GM18505 (cell line): ENCODE results near the gene BLTP3B.

ENCODE experiments used
- ATAC-seq: cut with Tn5 transposase; IDR thresholded peaks from one replicate; pipeline ENCODE4 v1.9.1; 2021; ENCODE audit not compliant: unreplicated experiment
- POLR2A ChIP-seq: IDR thresholded peaks from 4 replicates; pipeline ENCODE4 v1.6.1; 2011; ENCODE audit warnings: borderline replicate concordance; ENCODE audit not compliant: insufficient read depth, insufficient read length; ENCODE audit errors: extremely low read depth

Gene BLTP3B

DNA sequence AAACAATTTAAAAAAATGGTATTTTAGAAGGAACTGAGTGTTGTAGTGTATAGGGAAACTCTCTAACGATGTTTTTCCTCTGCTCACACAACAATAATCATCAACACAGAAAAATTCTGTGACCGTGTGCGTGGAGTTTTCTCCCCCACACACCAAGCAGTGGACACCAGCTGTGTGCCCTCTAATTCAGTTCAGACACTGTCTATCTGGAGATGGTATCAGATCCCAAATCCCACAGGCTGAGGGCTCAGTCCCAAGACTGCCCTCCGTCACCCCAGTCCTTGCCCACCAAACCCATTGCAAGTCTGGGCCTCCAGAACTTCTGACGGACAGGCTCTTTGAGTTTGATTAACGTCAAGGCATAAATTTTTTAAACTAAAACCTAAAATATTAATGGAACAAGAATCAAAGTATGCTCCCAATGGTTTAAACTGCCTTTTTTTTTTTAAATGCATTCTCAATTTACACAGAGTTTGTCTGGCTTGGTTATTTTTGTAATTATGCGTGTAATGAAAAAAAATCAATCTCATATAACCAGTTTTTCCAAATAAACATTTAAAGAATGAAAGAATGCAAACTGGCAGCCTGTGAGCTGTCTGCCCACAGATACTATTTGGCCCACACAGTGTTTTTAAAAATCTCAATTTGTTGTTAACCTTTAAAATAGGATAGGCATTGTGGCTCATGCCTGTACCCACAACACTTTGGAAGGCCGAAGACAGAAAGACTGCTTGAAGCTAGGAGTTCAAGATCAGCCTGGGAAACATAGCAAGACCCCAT, 19.2 kb downstream of the BLTP3B start:
- no peak for TF ChIP-seq POLR2A
- no peak for ATAC-seq

DNA sequence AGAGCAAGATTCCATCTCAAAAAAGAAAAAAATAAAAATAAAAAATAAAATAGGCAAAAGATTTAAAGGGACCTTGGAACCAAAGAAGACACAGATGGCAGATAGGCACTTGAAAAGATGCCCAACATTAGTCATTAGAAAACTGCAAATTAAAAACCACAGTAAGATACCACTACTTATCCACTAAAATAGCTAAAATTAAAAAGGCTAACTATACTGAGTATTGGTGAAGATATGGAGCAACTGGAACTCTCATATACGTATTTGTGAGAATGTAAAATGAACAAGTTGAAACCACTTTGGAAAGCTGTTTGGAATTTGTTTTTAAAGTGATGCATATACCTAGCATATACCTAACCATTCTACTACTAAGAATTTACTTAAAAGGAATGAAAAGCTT, 22.3 kb downstream of the BLTP3B start:
- no peak for TF ChIP-seq POLR2A
- no peak for ATAC-seq

DNA sequence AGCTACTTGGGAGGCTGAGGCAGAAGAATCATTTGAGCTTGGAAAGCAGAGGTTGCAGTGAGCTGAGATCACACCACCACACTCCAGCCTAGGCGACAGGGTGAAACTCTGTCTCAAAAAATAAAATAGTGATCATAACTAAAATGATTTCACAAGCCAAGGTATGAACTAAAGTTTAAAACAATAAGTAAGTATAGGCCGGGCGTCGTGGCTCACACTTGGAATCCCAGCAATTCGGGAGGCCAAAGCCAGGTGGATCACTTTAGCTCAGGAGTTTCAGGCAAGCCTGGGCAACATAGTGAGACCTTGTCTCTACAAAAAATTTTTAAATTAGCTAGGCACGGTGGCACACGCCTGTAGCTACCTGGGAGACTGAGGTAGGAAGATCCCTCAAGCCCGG, 27.4 kb downstream of the BLTP3B start:
- no peak for ATAC-seq
- no peak for TF ChIP-seq POLR2A

DNA sequence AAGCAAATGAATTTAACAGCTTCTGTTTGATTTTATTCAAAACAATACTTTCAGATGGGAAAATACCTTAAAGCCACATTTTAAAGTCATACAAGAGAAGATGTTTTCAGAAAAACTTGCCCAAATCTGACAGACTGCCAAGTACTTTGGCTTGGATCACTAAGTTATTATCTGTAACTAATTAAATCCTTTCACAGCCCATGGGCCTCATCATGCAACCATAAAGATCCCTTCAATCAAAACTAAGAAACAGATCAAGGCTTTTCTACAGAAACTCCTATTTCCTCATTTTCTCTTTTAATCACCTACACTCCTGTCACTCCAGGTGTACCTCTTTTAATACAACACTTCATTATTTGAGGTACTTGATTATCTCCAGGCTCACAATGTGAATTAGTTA, 28.1 kb downstream of the BLTP3B start:
- no peak for TF ChIP-seq POLR2A
- ATAC-seq = no peak

DNA sequence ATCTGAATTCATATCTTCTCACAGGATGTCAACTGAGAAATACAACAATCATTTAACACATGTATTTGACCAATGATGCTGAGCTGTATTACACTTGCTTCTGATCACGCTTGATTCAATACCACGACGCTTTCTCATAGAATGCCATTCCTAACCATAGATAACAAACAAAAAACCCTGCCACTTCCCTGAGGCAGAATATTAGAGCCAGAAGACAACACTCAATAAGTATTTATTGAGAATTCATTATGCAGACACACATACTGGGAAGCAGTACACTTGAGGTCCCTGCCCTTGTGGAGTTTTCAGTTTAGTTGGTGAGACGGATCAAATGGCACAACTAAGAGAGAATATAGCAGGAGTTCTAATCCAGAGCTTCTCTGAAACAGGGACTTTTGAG, 32.4 kb downstream of the BLTP3B start:
- no peak for TF ChIP-seq POLR2A
- ATAC-seq = no peak

DNA sequence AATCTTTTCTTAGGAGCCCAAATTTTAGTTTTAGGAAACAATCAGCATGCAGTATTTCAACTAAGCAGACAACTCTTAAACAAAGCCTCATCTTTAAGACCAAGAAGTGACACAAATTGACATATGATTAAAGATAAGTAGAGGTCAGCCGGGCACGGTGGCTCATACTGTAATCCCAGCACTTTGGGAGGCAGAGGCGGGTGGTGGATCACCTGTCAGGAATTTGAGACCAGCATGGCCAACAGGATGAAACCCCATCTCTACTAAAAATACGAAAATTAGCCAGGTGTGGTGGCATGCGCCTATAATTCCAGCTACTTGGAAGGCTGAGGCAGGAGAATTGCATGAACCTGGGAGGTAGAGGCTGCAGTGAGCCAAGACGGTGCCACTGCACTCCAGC, 35.8 kb downstream of the BLTP3B start:
- no peak for TF ChIP-seq POLR2A
- no peak for ATAC-seq

DNA sequence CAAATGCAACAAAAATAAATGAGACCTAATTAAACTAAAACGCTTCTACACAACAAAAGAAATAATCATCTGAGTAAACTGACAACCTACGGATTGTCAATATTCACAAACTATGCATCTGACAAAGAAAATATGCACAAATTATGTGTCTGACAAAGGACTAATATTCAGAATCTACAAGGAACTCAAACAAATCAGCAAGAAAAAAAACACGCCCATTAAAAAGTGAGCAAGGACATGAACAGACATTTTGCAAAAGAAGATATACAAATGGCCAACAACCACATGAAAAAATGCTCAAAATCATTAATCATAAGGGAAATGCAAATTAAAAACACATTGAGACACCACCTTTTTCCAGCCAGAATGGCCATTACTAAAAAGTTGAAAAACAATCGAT, 37.0 kb downstream of the BLTP3B start:
- no peak for ATAC-seq
- TF ChIP-seq POLR2A = no peak

DNA sequence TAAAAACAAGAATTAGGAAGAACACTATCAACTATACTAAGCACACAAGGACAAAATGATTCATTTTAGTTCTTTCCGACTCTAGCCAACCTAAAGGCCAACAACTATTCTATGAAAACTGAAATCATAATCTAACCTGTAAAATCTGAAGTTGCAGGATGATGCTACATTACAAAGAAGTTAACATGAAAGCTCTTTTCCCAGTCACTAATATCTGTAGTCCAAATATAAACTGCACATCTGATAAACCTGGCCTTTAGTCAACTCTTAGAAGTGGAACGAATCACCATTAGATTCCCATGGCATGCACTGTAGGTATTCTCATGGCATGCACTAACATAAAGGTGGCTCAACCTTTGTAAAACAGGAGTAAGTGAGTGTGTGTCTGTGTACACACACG, 41.7 kb downstream of the BLTP3B start:
- no peak for ATAC-seq
- TF ChIP-seq POLR2A = no peak
